ENCODE results near the gene SIGLEC8.
"Not testable (repeated sequence)": the region's sequence is repeated elsewhere in the genome, so short reads cannot be mapped to it uniquely, and the experiment has no call there.

The SIGLEC8 gene

GRCh38 chr19:51463976-51464581, 5.8 kb upstream of the SIGLEC8 start:
- H3K27ac ChIP-seq (ENCODE audit: insufficient read depth, low read length, poor library complexity, severe bottlenecking); H3K4me1 ChIP-seq (ENCODE audit: control insufficient read depth, insufficient read depth, low read length, poor library complexity, severe bottlenecking); DNase-seq; H3K4me3 ChIP-seq (ENCODE audit: insufficient read depth, low read depth, low read length, poor library complexity, severe bottlenecking); H3K36me3 ChIP-seq (ENCODE audit: control insufficient read depth, insufficient read depth, low read length); H3K27me3 ChIP-seq (replicated peaks; ENCODE audit: control insufficient read depth, insufficient read depth, low read length, poor library complexity, severe bottlenecking); H3K9me3 ChIP-seq (ENCODE audit: control insufficient read depth, low read length): not testable (repeated sequence)

- no peak overlapping the region for H3K4me3 ChIP-seq (ENCODE audit: insufficient read depth, low read depth, low read length, poor library complexity, severe bottlenecking)
- peaks cover 10% of the 10 kb centered on the region for H3K27me3 ChIP-seq (replicated peaks; ENCODE audit: control insufficient read depth, insufficient read depth, low read length, poor library complexity, severe bottlenecking)
- no peaks in the 10 kb centered on the region for H3K36me3 ChIP-seq (ENCODE audit: control insufficient read depth, insufficient read depth, low read length)
- DNase-seq: no peak
- H3K9me3 ChIP-seq (ENCODE audit: control insufficient read depth, low read length): no peaks in the 10 kb centered on the region
- no peaks in the 10 kb centered on the region for H3K4me1 ChIP-seq (ENCODE audit: control insufficient read depth, insufficient read depth, low read length, poor library complexity, severe bottlenecking)
- H3K27ac ChIP-seq (ENCODE audit: insufficient read depth, low read length, poor library complexity, severe bottlenecking): no peak overlapping the region
Measured at GRCh38 chr19:51462681-51463080, 4.4 kb upstream of the SIGLEC8 start.

GRCh38 chr19:51462276-51462675, 4.0 kb upstream of the SIGLEC8 start:
- no peak overlapping the region for H3K4me3 ChIP-seq (ENCODE audit: insufficient read depth, low read depth, low read length, poor library complexity, severe bottlenecking)
- no peak for DNase-seq
- no peaks in the 10 kb centered on the region for H3K4me1 ChIP-seq (ENCODE audit: control insufficient read depth, insufficient read depth, low read length, poor library complexity, severe bottlenecking)
- no peak overlapping the region for H3K27ac ChIP-seq (ENCODE audit: insufficient read depth, low read length, poor library complexity, severe bottlenecking)
- no peaks in the 10 kb centered on the region for H3K9me3 ChIP-seq (ENCODE audit: control insufficient read depth, low read length)
- peaks cover 10% of the 10 kb centered on the region for H3K27me3 ChIP-seq (replicated peaks; ENCODE audit: control insufficient read depth, insufficient read depth, low read length, poor library complexity, severe bottlenecking)
- H3K36me3 ChIP-seq (ENCODE audit: control insufficient read depth, insufficient read depth, low read length): no peaks in the 10 kb centered on the region

GRCh38 chr19:51461723-51462161, 3.5 kb upstream of the SIGLEC8 start:
- no peaks in the 10 kb centered on the region for H3K4me1 ChIP-seq (ENCODE audit: control insufficient read depth, insufficient read depth, low read length, poor library complexity, severe bottlenecking)
- H3K27me3 ChIP-seq (replicated peaks; ENCODE audit: control insufficient read depth, insufficient read depth, low read length, poor library complexity, severe bottlenecking): peaks cover 10% of the 10 kb centered on the region
- no peak for DNase-seq
- no peaks in the 10 kb centered on the region for H3K9me3 ChIP-seq (ENCODE audit: control insufficient read depth, low read length)
- H3K36me3 ChIP-seq (ENCODE audit: control insufficient read depth, insufficient read depth, low read length): no peaks in the 10 kb centered on the region
- no peak overlapping the region for H3K4me3 ChIP-seq (ENCODE audit: insufficient read depth, low read depth, low read length, poor library complexity, severe bottlenecking)
- H3K27ac ChIP-seq (ENCODE audit: insufficient read depth, low read length, poor library complexity, severe bottlenecking): no peak overlapping the region

- no peak overlapping the region for H3K27ac ChIP-seq (ENCODE audit: insufficient read depth, low read length, poor library complexity, severe bottlenecking)
- peaks cover 10% of the 10 kb centered on the region for H3K27me3 ChIP-seq (replicated peaks; ENCODE audit: control insufficient read depth, insufficient read depth, low read length, poor library complexity, severe bottlenecking)
- H3K9me3 ChIP-seq (ENCODE audit: control insufficient read depth, low read length): no peaks in the 10 kb centered on the region
- H3K4me3 ChIP-seq (ENCODE audit: insufficient read depth, low read depth, low read length, poor library complexity, severe bottlenecking): no peak overlapping the region
- H3K4me1 ChIP-seq (ENCODE audit: control insufficient read depth, insufficient read depth, low read length, poor library complexity, severe bottlenecking): no peaks in the 10 kb centered on the region
- no peaks in the 10 kb centered on the region for H3K36me3 ChIP-seq (ENCODE audit: control insufficient read depth, insufficient read depth, low read length)
- DNase-seq: no peak
Measured at GRCh38 chr19:51460164-51460992, 2.1 kb upstream of the SIGLEC8 start.

- Histone ChIP-seq H3K9me3 (ENCODE audit: control insufficient read depth, low read length) (no peaks in the 10 kb centered on the region), H3K4me3 (ENCODE audit: insufficient read depth, low read depth, low read length, poor library complexity, severe bottlenecking) (no peak overlapping the region), H3K27me3 (replicated peaks; ENCODE audit: control insufficient read depth, insufficient read depth, low read length, poor library complexity, severe bottlenecking) (peaks cover 10% of the 10 kb centered on the region), H3K36me3 (ENCODE audit: control insufficient read depth, insufficient read depth, low read length) (no peaks in the 10 kb centered on the region), H3K27ac (ENCODE audit: insufficient read depth, low read length, poor library complexity, severe bottlenecking) (no peak overlapping the region), H3K4me1 (ENCODE audit: control insufficient read depth, insufficient read depth, low read length, poor library complexity, severe bottlenecking) (no peaks in the 10 kb centered on the region)
- no peak for DNase-seq
Measured at GRCh38 chr19:51458899-51459505, 748 bp upstream of the SIGLEC8 start.

- no peak overlapping the region for H3K27ac ChIP-seq (ENCODE audit: insufficient read depth, low read length, poor library complexity, severe bottlenecking)
- no peak for DNase-seq
Measured at GRCh38 chr19:51457351-51458013, 772 bp downstream of the SIGLEC8 start.

GRCh38 chr19:51456541-51457290, 1.5 kb downstream of the SIGLEC8 start:
- Histone ChIP-seq H3K4me3 (ENCODE audit: insufficient read depth, low read depth, low read length, poor library complexity, severe bottlenecking) (no peak overlapping the region), H3K9me3 (ENCODE audit: control insufficient read depth, low read length) (no peaks in the 10 kb centered on the region), H3K36me3 (ENCODE audit: control insufficient read depth, insufficient read depth, low read length) (no peaks in the 10 kb centered on the region), H3K27me3 (replicated peaks; ENCODE audit: control insufficient read depth, insufficient read depth, low read length, poor library complexity, severe bottlenecking) (no peaks in the 10 kb centered on the region), H3K4me1 (ENCODE audit: control insufficient read depth, insufficient read depth, low read length, poor library complexity, severe bottlenecking) (no peaks in the 10 kb centered on the region), H3K27ac (ENCODE audit: insufficient read depth, low read length, poor library complexity, severe bottlenecking) (no peak overlapping the region)
- no peak for DNase-seq

More at GRCh38 chr19:51457351-51458013, 772 bp downstream of the SIGLEC8 start:
- peaks cover 6% of the 10 kb centered on the region for H3K27me3 ChIP-seq (replicated peaks; ENCODE audit: control insufficient read depth, insufficient read depth, low read length, poor library complexity, severe bottlenecking)
- no peaks in the 10 kb centered on the region for H3K4me1 ChIP-seq (ENCODE audit: control insufficient read depth, insufficient read depth, low read length, poor library complexity, severe bottlenecking)
- H3K4me3 ChIP-seq (ENCODE audit: insufficient read depth, low read depth, low read length, poor library complexity, severe bottlenecking): no peak overlapping the region
- H3K36me3 ChIP-seq (ENCODE audit: control insufficient read depth, insufficient read depth, low read length): no peaks in the 10 kb centered on the region
- no peaks in the 10 kb centered on the region for H3K9me3 ChIP-seq (ENCODE audit: control insufficient read depth, low read length)

- no peaks in the 10 kb centered on the region for H3K36me3 ChIP-seq (ENCODE audit: control insufficient read depth, insufficient read depth, low read length)
- no peaks in the 10 kb centered on the region for H3K9me3 ChIP-seq (ENCODE audit: control insufficient read depth, low read length)
- H3K4me1 ChIP-seq (ENCODE audit: control insufficient read depth, insufficient read depth, low read length, poor library complexity, severe bottlenecking): peaks cover 4% of the 10 kb centered on the region
- no peak for DNase-seq
- H3K27me3 ChIP-seq (replicated peaks; ENCODE audit: control insufficient read depth, insufficient read depth, low read length, poor library complexity, severe bottlenecking): no peaks in the 10 kb centered on the region
- H3K27ac ChIP-seq (ENCODE audit: insufficient read depth, low read length, poor library complexity, severe bottlenecking): no peak overlapping the region
- H3K4me3 ChIP-seq (ENCODE audit: insufficient read depth, low read depth, low read length, poor library complexity, severe bottlenecking): no peak overlapping the region
Measured at GRCh38 chr19:51450730-51451307, 7.4 kb downstream of the SIGLEC8 start.
